Naive B cell (primary cell): ENCODE measurements around the gene AUH. TPM values are rescaled to one million over a fixed set of nuclear protein-coding genes. Genes with fewer than 3 reads are reported as not detected.

Source experiments
- ATAC-seq, 2 donors: fragments of 150-1000 bp; cut with Tn5 transposase; 2 replicates each; pipeline ENCODE4 v1.10.0; 2021; ENCODE audit warnings: low read depth in 2 of 2, mild to moderate bottlenecking in 2 of 2, moderate library complexity in 2 of 2
- DNase-seq: peaks from one replicate; pipeline ENCODE4 v3.0.0; 2022
- H3K27ac Mint-ChIP-seq, 6 donors: one replicate each; pipeline ENCODE4 v1.8.0; 2020 to 2022; ENCODE audit warnings: mild to moderate bottlenecking in 6 of 6, mixed read lengths in 6 of 6, moderate library complexity in 5 of 6, inconsistent platforms in 2 of 6
- H3K27me3 Mint-ChIP-seq, 3 donors: one replicate each; pipeline ENCODE4 v1.8.0; 2021 to 2022; ENCODE audit warnings: mixed read lengths in 3 of 3, mild to moderate bottlenecking in 1 of 3
- H3K36me3 Mint-ChIP-seq, 2 donors: one replicate each; pipeline ENCODE4 v1.8.0; 2020 to 2022; ENCODE audit warnings: mixed read lengths in 2 of 2, inconsistent platforms in 1 of 2, mild to moderate bottlenecking in 1 of 2
- H3K4me1 Mint-ChIP-seq, 3 donors: one replicate each; pipeline ENCODE4 v1.8.0; 2020 to 2022; ENCODE audit warnings: mixed read lengths in 3 of 3, inconsistent platforms in 1 of 3, mild to moderate bottlenecking in 1 of 3, moderate library complexity in 1 of 3
- H3K4me3 Mint-ChIP-seq, 8 donors: one replicate each; pipeline ENCODE4 v1.8.0; 2020 to 2022; ENCODE audit warnings: mild to moderate bottlenecking in 8 of 8, mixed read lengths in 8 of 8, moderate library complexity in 8 of 8, inconsistent platforms in 2 of 8
- H3K9me3 Mint-ChIP-seq, 7 donors: one replicate each; pipeline ENCODE4 v1.8.0; 2020 to 2022; ENCODE audit warnings: mixed read lengths in 7 of 7, mild to moderate bottlenecking in 5 of 7, inconsistent platforms in 2 of 7, moderate library complexity in 1 of 7
- polyA plus RNA-seq, 6 donors: library from polyadenylated mRNA; unstranded; fragments of 300-500 nt; fragmentation: Illumina TruSeq; gene quantifications; one replicate each; pipeline ENCODE4 v1.2.3, GENCODE V29; 2021; ENCODE audit warnings: low read depth in 6 of 6

AUH gene
- polyA plus RNA-seq, 6 donors from 2014 or later = 8.1 to 11.4 (median 10.1) TPM

DNA sequence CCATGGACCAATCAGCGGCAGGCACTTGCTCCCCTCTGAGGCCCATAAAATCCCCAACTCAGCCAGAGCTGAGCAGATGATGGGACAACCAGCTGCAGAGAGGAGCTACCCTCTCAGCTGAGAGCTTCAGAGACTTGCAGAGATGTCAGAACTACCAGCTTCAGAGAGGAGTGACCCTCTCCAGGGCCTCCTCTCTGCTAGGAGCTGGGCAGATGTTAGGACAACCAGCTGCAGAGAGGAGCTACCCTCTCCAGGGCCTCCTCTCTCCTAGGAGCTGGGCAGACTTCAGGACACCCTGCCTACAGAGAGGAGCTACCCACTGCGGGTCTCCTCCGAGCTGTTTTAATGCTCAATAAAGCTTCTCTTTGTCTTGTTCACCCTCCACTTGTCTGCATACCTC, 3.0 kb upstream of the AUH start:
- ATAC-seq = no peak
- peaks cover 0 to 5% (median 0%) of the 10 kb centered on the region in 7 donors for H3K9me3 Mint-ChIP-seq

DNA sequence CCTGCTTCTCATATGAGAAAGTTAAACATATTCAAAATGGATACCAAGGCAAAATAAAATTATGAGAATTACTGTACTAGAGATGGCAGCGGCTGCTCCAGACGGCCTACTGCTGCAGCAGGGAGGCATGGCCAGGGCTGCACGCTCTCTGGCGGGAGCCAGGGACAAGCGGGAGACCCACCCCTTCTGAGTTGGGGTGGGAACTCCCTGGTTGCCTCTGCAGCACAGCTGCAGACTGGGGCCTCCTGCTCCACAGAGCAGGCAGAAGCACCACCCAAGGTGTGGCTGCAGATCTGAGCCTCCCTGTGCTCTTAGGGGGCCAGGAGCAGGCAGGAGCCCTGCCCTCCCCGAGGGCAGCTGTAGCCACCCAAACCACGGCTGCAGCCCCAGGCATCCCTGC, 2.3 kb upstream of the AUH start:
- ATAC-seq (no peak), DNase-seq (no peak)
- peaks cover 0 to 5% (median 0%) of the 10 kb centered on the region in 7 donors for H3K9me3 Mint-ChIP-seq
- H3K27me3 Mint-ChIP-seq = peaks cover 0 to 12% (median 11%) of the 10 kb centered on the region in 3 donors
- peaks cover 23 to 28% (median 27%) of the 10 kb centered on the region in 3 donors for H3K4me1 Mint-ChIP-seq
- no peak overlapping the region for H3K27ac Mint-ChIP-seq
- peak overlapping the region in 4 of 8 donors; percentile 23 to 63 (median 45) for H3K4me3 Mint-ChIP-seq
- H3K36me3 Mint-ChIP-seq = no peaks in the 10 kb centered on the region

More for the DNA sequence above, 3.0 kb upstream of the AUH start:
- Mint-ChIP-seq H3K36me3 (no peaks in the 10 kb centered on the region), H3K4me1 (peaks cover 16 to 22% (median 21%) of the 10 kb centered on the region in 3 donors), H3K4me3 (peak overlapping the region in 1 of 8 donors; percentile 44), H3K27ac (no peak overlapping the region), H3K27me3 (peaks cover 2 to 17% (median 12%) of the 10 kb centered on the region in 3 donors)
- no peak for DNase-seq

DNA sequence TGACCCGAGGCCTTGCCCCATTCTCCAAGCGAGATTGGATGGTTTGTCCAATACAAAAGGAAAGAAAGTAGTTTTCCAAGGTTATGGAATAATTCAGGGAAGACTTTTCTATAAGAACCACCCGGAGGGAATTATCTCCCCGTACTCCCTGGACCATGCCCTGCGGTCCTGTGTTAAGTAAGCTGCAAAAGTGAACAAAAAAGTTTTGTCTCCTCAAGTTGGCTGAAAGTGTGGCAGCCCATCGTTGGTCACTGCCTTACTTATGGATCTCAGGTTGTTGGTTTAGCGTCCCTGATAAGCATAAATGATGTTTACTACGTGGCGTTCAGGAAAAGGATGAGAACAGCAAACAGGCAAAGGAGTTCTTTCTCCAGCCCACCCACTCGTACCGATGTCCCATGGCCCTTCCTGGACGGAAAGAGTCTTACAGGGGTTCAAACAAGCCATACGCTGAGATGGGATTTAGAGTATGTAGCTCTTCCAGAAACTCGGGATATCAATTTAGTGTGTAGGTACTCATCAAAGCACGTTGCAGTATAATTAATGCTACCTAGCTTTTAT, 413 bp upstream of the AUH start:
- H3K36me3 Mint-ChIP-seq = no peaks in the 10 kb centered on the region
- H3K27me3 Mint-ChIP-seq = peaks cover 0 to under 1% (median 0%) of the 10 kb centered on the region in 3 donors
- peak overlapping the region; percentile 83 to 96 (median 92) for H3K27ac Mint-ChIP-seq
- H3K4me3 Mint-ChIP-seq = peak overlapping the region; percentile 86 to 95 (median 90)
- peaks cover 31 to 39% (median 32%) of the 10 kb centered on the region in 3 donors for H3K4me1 Mint-ChIP-seq
- DNase-seq (no peak), ATAC-seq (peak in 1 of 2 donors; percentile 6)
- H3K9me3 Mint-ChIP-seq = peaks cover 0 to 5% (median 0%) of the 10 kb centered on the region in 7 donors

DNA sequence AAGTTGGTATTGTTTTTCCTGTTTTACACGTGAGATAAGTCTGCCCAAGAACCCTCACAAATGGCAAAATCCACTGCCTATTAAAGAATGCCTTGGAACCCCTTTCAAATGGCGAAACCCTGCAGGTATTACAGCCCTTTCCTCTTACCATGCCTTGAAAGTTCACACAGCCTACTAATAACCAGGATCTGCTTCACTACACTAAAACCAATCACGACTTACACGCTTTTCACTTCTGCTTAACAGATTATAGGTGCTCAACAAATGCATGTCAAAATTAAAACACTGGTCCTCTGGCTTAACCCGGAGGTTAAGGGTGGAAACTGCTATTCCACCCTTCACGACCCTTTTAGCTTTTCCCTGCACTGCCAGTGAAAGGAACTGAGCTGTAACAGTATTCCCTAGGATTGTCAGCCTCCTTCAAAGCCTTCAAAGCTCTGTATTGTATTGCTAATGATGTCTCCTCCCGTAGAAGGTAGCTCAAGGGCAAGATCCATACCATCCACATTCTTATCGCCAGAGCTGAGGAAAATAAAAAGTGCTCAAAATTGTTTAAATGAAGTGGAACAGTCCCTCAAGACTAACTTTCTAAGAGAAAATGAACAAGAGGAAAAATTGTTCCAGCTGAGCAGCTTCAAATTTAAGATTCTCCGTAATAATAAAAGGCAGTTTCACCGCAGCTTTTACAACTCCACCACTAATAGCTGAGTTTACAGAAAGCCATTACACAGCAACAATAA, 997 bp downstream of the AUH start:
- H3K27me3 Mint-ChIP-seq = no peaks in the 10 kb centered on the region
- peak overlapping the region; percentile 85 to 96 (median 94) for H3K27ac Mint-ChIP-seq
- peak overlapping the region; percentile 87 to 98 (median 96) for H3K4me3 Mint-ChIP-seq
- H3K4me1 Mint-ChIP-seq = peaks cover 33 to 49% (median 37%) of the 10 kb centered on the region in 3 donors
- no peaks in the 10 kb centered on the region for H3K36me3 Mint-ChIP-seq
- DNase-seq (peak; percentile 11), ATAC-seq (peak in 1 of 2 donors; percentile 15)
- H3K9me3 Mint-ChIP-seq = peaks cover 0 to 5% (median 0%) of the 10 kb centered on the region in 7 donors

DNA sequence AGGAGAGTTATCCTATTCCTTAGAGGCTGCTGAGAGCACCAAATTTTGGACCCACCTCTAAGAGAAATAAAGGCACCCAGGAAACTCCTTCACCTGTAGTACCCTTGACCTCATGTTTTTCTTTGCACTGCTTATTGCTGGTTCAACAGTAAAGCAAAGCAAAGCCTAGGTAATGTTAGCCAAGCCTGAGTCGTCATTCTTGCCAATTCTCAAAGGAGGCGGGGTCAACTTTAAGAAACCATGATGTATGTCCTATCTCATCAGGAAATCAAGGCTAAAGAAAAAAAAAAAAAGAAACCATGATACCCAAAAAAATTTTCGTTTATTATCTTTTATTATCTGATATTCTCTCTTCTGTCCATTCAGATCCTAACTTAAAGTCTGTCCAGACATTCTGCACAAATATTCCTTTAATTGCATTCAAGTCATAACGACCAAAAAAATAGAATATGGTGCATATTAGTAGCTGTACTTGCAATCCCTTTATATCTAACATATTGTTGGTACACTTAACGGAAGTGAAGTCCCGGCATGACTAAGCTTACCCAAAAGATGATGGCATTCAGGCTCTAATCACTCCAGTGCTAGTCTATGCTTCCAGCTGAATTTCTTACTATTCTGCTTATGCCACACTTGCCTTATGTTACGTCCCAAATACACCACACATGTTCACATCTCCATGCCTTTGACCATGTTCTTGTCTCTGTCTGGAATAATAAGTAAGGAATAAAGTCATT, 1.8 kb downstream of the AUH start:
- Mint-ChIP-seq H3K4me1 (peaks cover 33 to 49% (median 37%) of the 10 kb centered on the region in 3 donors), H3K27ac (peak overlapping the region in 4 of 6 donors; percentile 13 to 96 (median 84)), H3K4me3 (peak overlapping the region in 6 of 8 donors; percentile 3 to 98 (median 94)), H3K27me3 (no peaks in the 10 kb centered on the region), H3K9me3 (peaks cover 0 to 2% (median 0%) of the 10 kb centered on the region in 7 donors), H3K36me3 (peaks cover 0 to 2% of the 10 kb centered on the region in 2 donors)
- DNase-seq (no peak), ATAC-seq (no peak)

DNA sequence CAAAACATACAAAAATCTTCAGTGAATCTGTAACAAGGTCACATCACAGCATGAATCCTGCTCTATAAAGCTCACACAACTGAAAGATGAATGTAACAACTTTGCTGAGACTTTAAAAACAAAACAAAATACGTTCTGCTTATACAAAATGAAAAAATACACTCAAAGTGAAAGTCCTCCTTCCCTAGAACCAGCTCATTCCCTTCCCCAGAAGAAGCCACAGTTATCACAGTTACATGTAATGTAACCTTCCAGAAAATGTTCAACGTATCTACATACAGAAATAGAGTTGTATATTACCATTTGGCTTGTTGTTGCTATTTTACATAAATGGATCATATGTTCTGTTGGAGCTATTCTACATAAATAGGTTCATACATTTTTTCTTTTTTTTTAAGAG, 2.6 kb downstream of the AUH start:
- peak overlapping the region in 1 of 8 donors; percentile 87 for H3K4me3 Mint-ChIP-seq
- no peaks in the 10 kb centered on the region for H3K9me3 Mint-ChIP-seq
- peaks cover 33 to 49% (median 37%) of the 10 kb centered on the region in 3 donors for H3K4me1 Mint-ChIP-seq
- peaks cover 0 to 7% of the 10 kb centered on the region in 2 donors for H3K36me3 Mint-ChIP-seq
- no peak for DNase-seq
- peak overlapping the region in 1 of 6 donors; percentile 8 for H3K27ac Mint-ChIP-seq
- ATAC-seq = no peak
- no peaks in the 10 kb centered on the region for H3K27me3 Mint-ChIP-seq

DNA sequence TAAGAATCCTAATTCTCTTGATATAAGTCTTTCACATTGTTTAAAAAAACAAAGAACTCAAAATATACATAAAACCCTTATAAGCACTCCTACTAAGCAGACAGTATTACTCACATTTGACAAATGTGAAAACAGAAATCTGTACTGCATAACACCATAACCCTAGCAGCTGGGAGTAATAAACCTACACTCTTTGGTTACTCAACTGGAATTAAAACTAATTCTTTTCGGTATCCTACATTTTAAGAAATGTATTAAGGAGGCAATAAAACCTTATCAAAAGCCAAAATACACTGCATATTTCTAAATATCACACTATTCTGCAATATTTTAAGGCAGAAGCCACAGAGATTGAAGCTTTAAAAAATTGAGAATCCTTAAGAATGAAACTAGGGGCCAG, 6.8 kb downstream of the AUH start:
- Mint-ChIP-seq H3K27me3 (no peaks in the 10 kb centered on the region), H3K4me1 (peaks cover 14 to 30% (median 23%) of the 10 kb centered on the region in 3 donors), H3K4me3 (no peak overlapping the region), H3K36me3 (peaks cover 0 to 7% of the 10 kb centered on the region in 2 donors), H3K9me3 (no peaks in the 10 kb centered on the region), H3K27ac (no peak overlapping the region)
- DNase-seq (no peak), ATAC-seq (no peak)

DNA sequence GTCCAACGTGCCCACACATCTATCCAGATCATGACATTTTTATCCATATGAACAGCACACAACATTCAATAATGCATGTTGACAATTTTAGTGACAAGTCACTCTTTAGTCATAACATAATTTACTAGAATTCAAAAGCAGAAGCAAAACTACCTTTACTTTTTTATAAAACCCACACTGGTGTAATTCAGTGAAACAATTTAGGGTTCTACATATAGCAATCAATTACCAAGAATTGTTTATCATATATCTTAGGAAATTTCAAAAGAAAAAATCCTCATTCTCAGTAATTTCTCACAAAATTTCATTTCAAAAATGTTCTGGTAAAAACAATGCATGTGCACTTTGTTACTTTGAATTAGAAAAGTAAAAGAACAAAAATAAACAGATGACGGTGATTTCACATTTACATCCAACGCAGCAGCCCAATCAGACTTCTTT, 12.6 kb downstream of the AUH start:
- H3K27me3 Mint-ChIP-seq = no peaks in the 10 kb centered on the region
- H3K4me1 Mint-ChIP-seq = peaks cover 0 to 10% (median 0%) of the 10 kb centered on the region in 3 donors
- no peak overlapping the region for H3K4me3 Mint-ChIP-seq
- H3K36me3 Mint-ChIP-seq = peaks cover 0 to 13% of the 10 kb centered on the region in 2 donors
- peak overlapping the region in 2 of 6 donors; percentile 24 to 62 for H3K27ac Mint-ChIP-seq
- DNase-seq (no peak), ATAC-seq (no peak)
- H3K9me3 Mint-ChIP-seq = no peaks in the 10 kb centered on the region

DNA sequence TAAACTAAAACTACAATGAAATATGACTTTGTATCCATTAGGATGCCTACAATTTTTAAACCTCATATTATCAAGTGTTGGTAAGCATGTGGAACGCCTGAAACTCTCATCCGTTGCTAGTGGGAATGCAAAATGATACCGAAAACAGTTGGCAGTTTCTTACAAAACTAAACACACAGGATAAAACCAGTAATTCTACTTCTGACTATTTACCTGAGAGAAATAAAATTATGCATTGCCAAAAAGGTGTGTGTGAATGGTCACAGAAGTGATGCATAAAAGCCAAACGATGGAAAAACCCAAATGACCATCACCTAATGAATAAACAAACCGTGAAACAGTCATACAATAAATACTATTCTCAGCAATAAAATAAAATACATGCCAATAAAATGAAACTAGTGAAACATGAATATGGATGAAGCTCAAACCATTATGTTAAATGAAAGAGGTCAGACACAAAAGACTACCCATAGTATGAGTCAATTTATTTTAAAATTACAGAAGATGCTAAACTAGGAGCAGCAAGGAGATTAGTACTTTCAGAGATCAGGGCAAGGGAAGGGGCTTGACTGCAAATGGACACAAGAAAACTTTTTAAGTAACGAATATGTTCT, 13.4 kb downstream of the AUH start:
- no peak for ATAC-seq
- Mint-ChIP-seq H3K27me3 (no peaks in the 10 kb centered on the region), H3K9me3 (no peaks in the 10 kb centered on the region), H3K4me3 (no peak overlapping the region), H3K27ac (no peak overlapping the region), H3K36me3 (peaks cover 2 to 18% of the 10 kb centered on the region in 2 donors), H3K4me1 (peaks cover 0 to 10% (median 2%) of the 10 kb centered on the region in 3 donors)
- no peak for DNase-seq

DNA sequence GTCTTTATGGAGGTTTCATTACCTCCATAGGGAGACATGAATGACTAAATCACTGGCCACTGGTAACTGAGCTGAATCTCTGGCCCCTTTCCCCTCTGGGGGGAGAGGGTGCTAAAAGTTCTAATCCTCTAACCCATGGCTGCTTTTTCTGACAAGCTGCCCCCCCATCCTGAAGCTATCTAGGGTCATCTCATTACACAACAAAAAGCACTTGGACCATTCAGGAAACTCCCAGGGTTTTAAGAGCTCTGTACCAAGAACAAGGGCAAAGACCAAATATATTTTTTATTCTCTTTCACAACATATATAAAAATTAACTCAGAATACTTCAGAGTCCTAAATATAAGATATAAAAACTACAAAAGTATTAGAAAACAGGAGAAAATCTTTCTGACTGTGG, 14.3 kb downstream of the AUH start:
- Mint-ChIP-seq H3K4me1 (peaks cover 4 to 10% (median 7%) of the 10 kb centered on the region in 3 donors), H3K27ac (no peak overlapping the region), H3K9me3 (peaks cover 0 to 1% (median 0%) of the 10 kb centered on the region in 7 donors), H3K36me3 (peaks cover 11 to 26% of the 10 kb centered on the region in 2 donors), H3K4me3 (no peak overlapping the region), H3K27me3 (no peaks in the 10 kb centered on the region)
- DNase-seq = no peak
- no peak for ATAC-seq

DNA sequence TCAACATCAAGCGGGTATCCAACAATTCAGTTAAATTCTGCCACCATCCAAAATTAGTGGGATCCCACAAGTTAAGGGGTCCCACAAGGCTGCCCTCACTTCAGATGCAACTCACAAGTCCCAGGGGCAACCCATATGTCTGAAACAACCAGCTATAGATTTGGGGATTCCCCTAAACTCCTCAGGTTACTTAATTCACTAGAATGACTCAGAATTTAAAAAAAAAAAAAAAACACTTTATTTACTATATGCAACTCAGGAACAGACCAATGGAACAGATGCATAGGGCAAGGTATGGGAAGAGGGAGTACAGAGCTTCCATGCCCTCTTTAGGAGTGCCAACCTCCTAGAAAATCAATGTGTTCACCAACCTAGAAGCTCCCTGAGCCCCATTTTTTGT, 15.1 kb downstream of the AUH start:
- peaks cover 18 to 33% of the 10 kb centered on the region in 2 donors for H3K36me3 Mint-ChIP-seq
- no peaks in the 10 kb centered on the region for H3K27me3 Mint-ChIP-seq
- no peak overlapping the region for H3K27ac Mint-ChIP-seq
- no peak overlapping the region for H3K4me3 Mint-ChIP-seq
- ATAC-seq = no peak
- no peak for DNase-seq
- H3K4me1 Mint-ChIP-seq = peaks cover 4 to 8% (median 7%) of the 10 kb centered on the region in 3 donors
- H3K9me3 Mint-ChIP-seq = peaks cover 0 to 3% (median 0%) of the 10 kb centered on the region in 7 donors

DNA sequence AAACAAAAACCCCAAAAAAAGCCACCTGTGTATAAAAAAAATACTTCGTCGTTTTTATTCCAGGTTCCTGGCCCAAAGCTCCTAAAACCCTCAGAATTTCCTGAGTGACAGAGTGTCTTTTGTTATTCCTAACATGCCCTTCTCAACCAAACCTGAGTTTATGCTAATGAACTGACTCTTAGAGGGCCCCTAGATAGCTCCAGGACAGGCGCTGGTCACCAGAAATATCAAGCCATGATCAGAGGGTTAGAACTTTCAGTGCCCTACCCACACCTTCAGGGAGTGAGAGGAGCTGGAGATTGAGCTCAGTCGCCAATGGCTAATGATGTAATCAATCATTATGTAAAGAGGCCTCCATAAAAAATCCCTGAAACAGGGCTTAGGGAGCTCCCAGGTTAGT, 15.7 kb downstream of the AUH start:
- H3K4me3 Mint-ChIP-seq = no peak overlapping the region
- H3K27ac Mint-ChIP-seq = no peak overlapping the region
- peaks cover 24 to 37% of the 10 kb centered on the region in 2 donors for H3K36me3 Mint-ChIP-seq
- H3K27me3 Mint-ChIP-seq = no peaks in the 10 kb centered on the region
- peaks cover 0 to 4% (median 0%) of the 10 kb centered on the region in 7 donors for H3K9me3 Mint-ChIP-seq
- ATAC-seq (no peak), DNase-seq (no peak)
- H3K4me1 Mint-ChIP-seq = peaks cover 4 to 8% (median 7%) of the 10 kb centered on the region in 3 donors

DNA sequence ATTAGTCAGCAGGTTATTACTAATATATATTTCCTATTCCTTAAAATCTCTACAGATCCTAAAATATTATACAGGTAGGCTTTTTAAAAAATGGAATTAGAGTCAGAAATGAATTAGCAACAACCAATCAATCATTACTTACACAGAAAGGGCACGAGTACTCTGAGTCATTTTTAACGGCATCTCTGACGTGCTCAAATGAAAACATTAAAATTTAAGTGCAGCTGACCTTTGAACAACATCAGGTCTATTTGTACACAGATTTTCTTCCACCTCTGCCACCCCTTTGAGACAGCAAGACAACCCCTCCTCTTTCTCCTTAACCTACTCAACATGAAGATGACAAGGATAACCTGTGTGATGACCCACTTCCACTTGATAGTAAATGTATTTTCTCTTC, 19.1 kb downstream of the AUH start:
- peaks cover 44 to 55% of the 10 kb centered on the region in 2 donors for H3K36me3 Mint-ChIP-seq
- DNase-seq (no peak), ATAC-seq (no peak)
- no peak overlapping the region for H3K27ac Mint-ChIP-seq
- H3K4me1 Mint-ChIP-seq = peaks cover 3 to 14% (median 8%) of the 10 kb centered on the region in 3 donors
- no peaks in the 10 kb centered on the region for H3K27me3 Mint-ChIP-seq
- H3K4me3 Mint-ChIP-seq = no peak overlapping the region
- H3K9me3 Mint-ChIP-seq = peaks cover 0 to 4% (median 0%) of the 10 kb centered on the region in 7 donors
